GM21529 (cell line): ENCODE data around the gene PFKP.

Experiments used
- ATAC-seq: cut with Tn5 transposase; IDR thresholded peaks from one replicate; pipeline ENCODE4 v1.9.1; 2021; ENCODE audit not compliant: unreplicated experiment

The PFKP gene

GRCh38 chr10:3179174-3179573, 111.8 kb downstream of the PFKP start:
- no peak for ATAC-seq

- no peak for ATAC-seq
Measured at GRCh38 chr10:3180355-3181025, 113.1 kb downstream of the PFKP start.

GRCh38 chr10:3185386-3185785, 118.0 kb downstream of the PFKP start:
- ATAC-seq: no peak

- ATAC-seq: no peak
Measured at GRCh38 chr10:3186368-3186767, 119.0 kb downstream of the PFKP start.
